GM23248 (cell line): ENCODE results near the gene ABLIM3.

Experiments used
- EZH2 ChIP-seq: fragments of 200-600 bp; sonication (generic); IDR thresholded peaks from 2 replicates; pipeline ENCODE4 v1.6.1; 2018; ENCODE audit warnings: antibody characterized with exemption, mild to moderate bottlenecking; ENCODE audit not compliant: insufficient read depth, poor library complexity, severe bottlenecking
- EZH2phosphoT487 ChIP-seq: fragments of 200-600 bp; sonication (generic); IDR thresholded peaks from 2 replicates; pipeline ENCODE4 v1.6.1; 2018; ENCODE audit warnings: antibody characterized with exemption, moderate library complexity, mild to moderate bottlenecking, low read depth; ENCODE audit not compliant: insufficient read depth

DNA sequence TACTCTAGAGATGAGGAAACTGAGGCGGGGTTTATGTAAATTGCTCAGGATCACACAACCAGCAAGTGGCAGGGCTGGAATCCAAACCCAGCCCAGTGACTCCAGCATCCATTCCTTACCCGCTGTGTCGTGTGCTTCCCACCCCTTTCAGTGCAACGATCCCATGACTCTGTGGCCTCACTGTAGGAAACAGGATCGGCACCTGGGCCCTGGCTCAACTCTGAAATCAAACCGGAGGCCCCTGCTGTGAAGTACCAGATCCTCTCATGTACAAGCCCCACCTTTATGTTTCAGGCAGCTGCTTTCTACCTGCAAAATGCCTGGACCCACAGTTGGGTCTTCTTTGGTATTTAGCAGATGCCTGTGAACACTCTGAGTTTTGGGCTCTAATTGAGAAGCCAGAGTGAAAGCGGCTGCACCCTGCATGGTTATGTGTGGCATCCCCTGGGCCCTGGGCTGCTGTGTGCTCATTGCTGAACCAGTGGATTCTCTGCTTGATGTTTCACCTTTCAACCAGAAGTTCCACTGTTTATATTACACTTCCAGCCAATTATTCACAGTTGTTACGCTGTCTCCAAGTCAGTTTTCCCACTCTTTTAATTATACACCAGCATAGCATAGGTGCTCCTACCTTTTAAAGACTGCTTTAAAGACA lies 36.7 kb downstream of the ABLIM3 start:
- TF ChIP-seq EZH2: no peak
- no peak for TF ChIP-seq EZH2phosphoT487
